ENCODE results near the gene AKAP13.
A peak's percentile ranks its signal among the peaks of the same experiment; 100 is the strongest.
"Not testable (repeated sequence)": the region's sequence is repeated elsewhere in the genome, so short reads cannot be mapped to it uniquely, and the experiment has no call there.

AKAP13 gene

GRCh38 chr15:85586196-85586595, 205.8 kb downstream of the AKAP13 start:
- Mint-ChIP-seq H3K4me1 (peaks cover 64% of the 10 kb centered on the region), H3K27ac (peak overlapping the region; percentile 77), H3K4me3 (peak overlapping the region; percentile 53), H3K36me3 (peaks cover 87% of the 10 kb centered on the region)
- H3K9me3 Mint-ChIP-seq: not testable (repeated sequence)
- DNase-seq (ENCODE audit: low spot score in 2 of 2): peak; percentile 27 to 80
- ATAC-seq: peak; percentile 47

GRCh38 chr15:85587707-85588411, 207.5 kb downstream of the AKAP13 start:
- Mint-ChIP-seq H3K4me3 (no peak overlapping the region), H3K27ac (no peak overlapping the region), H3K9me3 (no peaks in the 10 kb centered on the region), H3K4me1 (peaks cover 47% of the 10 kb centered on the region), H3K36me3 (peaks cover 80% of the 10 kb centered on the region)
- ATAC-seq (no peak), DNase-seq (ENCODE audit: low spot score in 2 of 2) (no peak)

- Mint-ChIP-seq H3K36me3 (peaks cover 78% of the 10 kb centered on the region), H3K27ac (no peak overlapping the region), H3K4me1 (peaks cover 39% of the 10 kb centered on the region), H3K4me3 (no peak overlapping the region), H3K9me3 (no peaks in the 10 kb centered on the region)
- no peak for DNase-seq (ENCODE audit: low spot score in 2 of 2)
- ATAC-seq: no peak
Observed at GRCh38 chr15:85588677-85589076, 208.3 kb downstream of the AKAP13 start.

- peaks cover 28% of the 10 kb centered on the region for H3K4me1 Mint-ChIP-seq
- DNase-seq (ENCODE audit: low spot score in 2 of 2) (no peak), ATAC-seq (no peak)
- no peak overlapping the region for H3K4me3 Mint-ChIP-seq
- H3K27ac Mint-ChIP-seq: no peak overlapping the region
- H3K36me3 Mint-ChIP-seq: peaks cover 73% of the 10 kb centered on the region
- no peaks in the 10 kb centered on the region for H3K9me3 Mint-ChIP-seq
Observed at GRCh38 chr15:85589851-85590250, 209.4 kb downstream of the AKAP13 start.

- Mint-ChIP-seq H3K27ac (no peak overlapping the region), H3K36me3 (peaks cover 71% of the 10 kb centered on the region), H3K4me3 (no peak overlapping the region), H3K4me1 (peaks cover 28% of the 10 kb centered on the region), H3K9me3 (no peaks in the 10 kb centered on the region)
- ATAC-seq: no peak
- no peak for DNase-seq (ENCODE audit: low spot score in 2 of 2)
Observed at GRCh38 chr15:85591622-85592021, 211.2 kb downstream of the AKAP13 start.

- no peak overlapping the region for H3K27ac Mint-ChIP-seq
- no peak overlapping the region for H3K4me3 Mint-ChIP-seq
- DNase-seq (ENCODE audit: low spot score in 2 of 2) (no peak), ATAC-seq (no peak)
- H3K4me1 Mint-ChIP-seq: peaks cover 33% of the 10 kb centered on the region
- H3K9me3 Mint-ChIP-seq: no peaks in the 10 kb centered on the region
- peaks cover 67% of the 10 kb centered on the region for H3K36me3 Mint-ChIP-seq
Observed at GRCh38 chr15:85592148-85592547, 211.7 kb downstream of the AKAP13 start.

- Mint-ChIP-seq H3K9me3 (no peaks in the 10 kb centered on the region), H3K4me3 (no peak overlapping the region), H3K4me1 (peaks cover 36% of the 10 kb centered on the region), H3K27ac (no peak overlapping the region), H3K36me3 (peaks cover 54% of the 10 kb centered on the region)
- no peak for DNase-seq (ENCODE audit: low spot score in 2 of 2)
- no peak for ATAC-seq
Observed at GRCh38 chr15:85593809-85594445, 213.5 kb downstream of the AKAP13 start.

- ATAC-seq: peak; percentile 47
- Mint-ChIP-seq H3K9me3 (no peaks in the 10 kb centered on the region), H3K4me1 (peaks cover 44% of the 10 kb centered on the region), H3K4me3 (peak overlapping the region; percentile 6), H3K36me3 (peaks cover 36% of the 10 kb centered on the region), H3K27ac (peak overlapping the region; percentile 71)
- DNase-seq (ENCODE audit: low spot score in 2 of 2): no peak
Observed at GRCh38 chr15:85595804-85596536, 215.6 kb downstream of the AKAP13 start.

GRCh38 chr15:85597155-85597815, 216.9 kb downstream of the AKAP13 start:
- H3K4me1 Mint-ChIP-seq: peaks cover 44% of the 10 kb centered on the region

GRCh38 chr15:85598219-85598618, 217.8 kb downstream of the AKAP13 start:
- Mint-ChIP-seq H3K9me3 (no peaks in the 10 kb centered on the region), H3K36me3 (peaks cover 26% of the 10 kb centered on the region), H3K4me3 (peak overlapping the region; percentile 30), H3K27ac (peak overlapping the region; percentile 62), H3K4me1 (peaks cover 52% of the 10 kb centered on the region)
- DNase-seq (ENCODE audit: low spot score in 2 of 2) (no peak), ATAC-seq (no peak)

More at GRCh38 chr15:85597155-85597815, 216.9 kb downstream of the AKAP13 start:
- H3K4me3 Mint-ChIP-seq: peak overlapping the region; percentile 30
- no peak for DNase-seq (ENCODE audit: low spot score in 2 of 2)
- peak; percentile 84 for ATAC-seq
- H3K27ac Mint-ChIP-seq: peak overlapping the region; percentile 62
- H3K9me3 Mint-ChIP-seq: no peaks in the 10 kb centered on the region
- peaks cover 30% of the 10 kb centered on the region for H3K36me3 Mint-ChIP-seq

GRCh38 chr15:85598718-85599398, 218.5 kb downstream of the AKAP13 start:
- DNase-seq (ENCODE audit: low spot score in 2 of 2) (no peak), ATAC-seq (no peak)
- Mint-ChIP-seq H3K4me3 (no peak overlapping the region), H3K4me1 (peaks cover 57% of the 10 kb centered on the region), H3K36me3 (peaks cover 29% of the 10 kb centered on the region), H3K9me3 (no peaks in the 10 kb centered on the region), H3K27ac (peak overlapping the region; percentile 61)

- H3K36me3 Mint-ChIP-seq: peaks cover 33% of the 10 kb centered on the region
- H3K9me3 Mint-ChIP-seq: no peaks in the 10 kb centered on the region
- H3K4me1 Mint-ChIP-seq: peaks cover 58% of the 10 kb centered on the region
- DNase-seq (ENCODE audit: low spot score in 2 of 2) (no peak), ATAC-seq (no peak)
- H3K4me3 Mint-ChIP-seq: no peak overlapping the region
- no peak overlapping the region for H3K27ac Mint-ChIP-seq
Observed at GRCh38 chr15:85600001-85600400, 219.6 kb downstream of the AKAP13 start.

- Mint-ChIP-seq H3K9me3 (no peaks in the 10 kb centered on the region), H3K27ac (peak overlapping the region; percentile 41), H3K4me1 (peaks cover 28% of the 10 kb centered on the region), H3K36me3 (peaks cover 24% of the 10 kb centered on the region), H3K4me3 (no peak overlapping the region)
- DNase-seq (ENCODE audit: low spot score in 2 of 2) (no peak), ATAC-seq (peak; percentile 77)
Observed at GRCh38 chr15:85603160-85603559, 222.8 kb downstream of the AKAP13 start.

GRCh38 chr15:85603703-85604102, 223.3 kb downstream of the AKAP13 start:
- H3K4me3 Mint-ChIP-seq: no peak overlapping the region
- no peak for ATAC-seq

GRCh38 chr15:85604194-85604593, 223.8 kb downstream of the AKAP13 start:
- Mint-ChIP-seq H3K9me3 (no peaks in the 10 kb centered on the region), H3K4me3 (no peak overlapping the region), H3K27ac (peak overlapping the region; percentile 41), H3K4me1 (peaks cover 22% of the 10 kb centered on the region), H3K36me3 (peaks cover 24% of the 10 kb centered on the region)
- DNase-seq (ENCODE audit: low spot score in 2 of 2) (no peak), ATAC-seq (no peak)

More at GRCh38 chr15:85603703-85604102, 223.3 kb downstream of the AKAP13 start:
- H3K27ac Mint-ChIP-seq: peak overlapping the region; percentile 41
- peaks cover 24% of the 10 kb centered on the region for H3K36me3 Mint-ChIP-seq
- H3K4me1 Mint-ChIP-seq: peaks cover 27% of the 10 kb centered on the region
- H3K9me3 Mint-ChIP-seq: no peaks in the 10 kb centered on the region
- DNase-seq (ENCODE audit: low spot score in 2 of 2): no peak

Data from stimulated activated effector memory CD8-positive, alpha-beta T cell treated with anti-CD3 and anti-CD28 coated beads, Interleukin-12 subunit alpha, Interleukin-12 subunit beta, amount 100 ng/mL, for 72 hours (primary cell).